Measurements from ENCODE around the gene ADGRG6. TPM values are rescaled to one million over a fixed set of nuclear protein-coding genes. Genes with fewer than 3 reads are reported as not detected.

Gene ADGRG6
- polyA plus RNA-seq, 1 donor from 2014 or later, result not detected

GRCh38 chr6:142300302-142300701, 1.5 kb upstream of the ADGRG6 start:
- Mint-ChIP-seq H3K4me3 (no peak overlapping the region), H3K4me1 (peaks cover 1 to 9% (median 6%) of the 10 kb centered on the region in 3 donors), H3K27me3 (peaks cover 19% of the 10 kb centered on the region), H3K36me3 (no peaks in the 10 kb centered on the region), H3K9me3 (peaks cover 0 to 2% (median 2%) of the 10 kb centered on the region in 3 donors), H3K27ac (no peak overlapping the region)

DNA sequence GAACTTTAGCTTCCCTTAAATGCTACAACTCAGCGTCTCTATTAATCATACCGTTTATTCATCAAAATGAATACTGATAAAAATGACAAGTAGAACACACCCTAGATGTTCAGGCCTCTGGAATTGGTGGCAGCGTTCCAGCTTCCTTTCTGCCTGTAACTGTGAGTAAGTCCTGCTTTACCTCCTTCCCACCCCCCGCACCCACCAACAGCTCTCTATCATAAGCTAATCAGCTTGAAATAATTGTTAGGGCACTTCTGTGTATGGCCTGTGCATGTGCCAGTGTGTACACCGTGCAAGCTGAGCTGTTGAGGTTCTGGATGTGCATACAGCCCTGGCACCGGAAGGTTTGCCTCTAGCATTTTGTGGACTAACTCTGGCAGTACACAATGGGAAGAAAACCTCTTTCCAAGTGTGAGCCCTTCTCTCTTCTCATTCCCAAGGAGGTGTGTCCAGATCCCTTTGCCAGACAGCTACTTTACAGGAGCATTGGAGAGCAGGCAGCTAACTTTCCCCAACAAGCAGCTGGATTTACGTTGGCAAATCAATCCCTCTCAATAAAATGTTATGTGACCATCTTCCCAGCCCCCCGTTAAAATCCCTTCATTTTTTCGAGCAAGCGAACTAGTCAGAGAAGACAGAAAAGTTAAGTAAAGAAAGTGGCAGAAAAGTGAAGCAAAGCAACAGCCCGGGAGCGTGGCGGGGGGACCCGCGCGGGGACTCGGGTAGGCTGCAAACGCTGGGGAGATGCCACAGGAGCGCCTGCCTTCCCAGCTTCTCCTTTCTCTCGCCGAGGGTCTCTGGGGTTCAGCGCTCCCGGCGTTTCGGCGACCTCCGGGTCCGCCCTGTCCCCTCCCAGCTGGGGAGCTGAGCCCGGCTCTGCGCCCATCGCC, 803 bp upstream of the ADGRG6 start:
- peaks cover 1 to 9% (median 6%) of the 10 kb centered on the region in 3 donors for H3K4me1 Mint-ChIP-seq

DNA sequence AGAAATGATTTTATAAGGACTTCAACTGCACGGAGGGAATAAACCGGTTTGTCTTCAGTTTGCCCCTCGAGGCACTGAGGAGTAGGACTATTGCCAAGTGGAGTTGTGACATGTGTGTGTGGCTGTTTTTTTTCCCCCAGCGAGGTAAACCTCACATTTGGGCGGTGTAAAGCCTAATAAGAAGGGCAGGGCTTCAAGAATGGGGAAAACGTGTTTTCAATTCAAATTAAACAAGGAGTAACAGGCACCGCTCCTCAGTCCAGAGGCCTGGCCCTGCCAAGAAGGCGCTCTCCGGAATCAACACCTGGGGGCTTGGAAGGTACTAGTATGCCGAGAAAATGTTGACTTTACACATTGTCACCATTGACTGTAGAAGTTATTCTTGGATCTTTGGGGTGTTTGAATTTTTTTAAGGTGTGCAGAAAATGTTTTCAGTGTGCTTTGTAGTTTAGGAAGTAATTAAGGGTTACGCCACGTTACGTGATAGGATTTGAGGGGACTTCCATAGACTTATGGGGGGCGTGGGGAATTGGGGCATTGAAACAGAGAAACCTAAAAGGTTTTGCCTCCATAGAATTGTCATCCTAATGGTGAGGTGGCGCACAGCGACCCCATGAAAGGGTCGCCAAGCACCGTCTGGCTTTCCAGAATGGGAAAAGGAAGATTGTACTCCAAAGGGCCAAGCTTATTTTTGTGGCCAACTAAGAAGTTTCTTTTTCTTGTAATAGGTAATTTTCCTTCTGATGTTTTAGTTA, 791 bp downstream of the ADGRG6 start:
- H3K36me3 Mint-ChIP-seq, result no peaks in the 10 kb centered on the region
- H3K9me3 Mint-ChIP-seq, result peaks cover 0 to 2% (median 2%) of the 10 kb centered on the region in 3 donors
- H3K4me3 Mint-ChIP-seq, result no peak overlapping the region
- no peak overlapping the region for H3K27ac Mint-ChIP-seq
- H3K4me1 Mint-ChIP-seq, result peaks cover 1 to 9% (median 6%) of the 10 kb centered on the region in 3 donors
- H3K27me3 Mint-ChIP-seq, result peaks cover 19% of the 10 kb centered on the region

More for the DNA sequence above, 803 bp upstream of the ADGRG6 start:
- Mint-ChIP-seq H3K27me3 (peaks cover 19% of the 10 kb centered on the region), H3K36me3 (no peaks in the 10 kb centered on the region), H3K27ac (no peak overlapping the region), H3K4me3 (peak overlapping the region in 3 of 4 donors; percentile 32 to 84 (median 51)), H3K9me3 (peaks cover 0 to 2% (median 2%) of the 10 kb centered on the region in 3 donors)

- peaks cover 1 to 9% (median 6%) of the 10 kb centered on the region in 3 donors for H3K4me1 Mint-ChIP-seq
- H3K9me3 Mint-ChIP-seq, result peaks cover 0 to 2% (median 2%) of the 10 kb centered on the region in 3 donors
- no peak overlapping the region for H3K4me3 Mint-ChIP-seq
- H3K36me3 Mint-ChIP-seq, result no peaks in the 10 kb centered on the region
- no peak overlapping the region for H3K27ac Mint-ChIP-seq
- peaks cover 19% of the 10 kb centered on the region for H3K27me3 Mint-ChIP-seq
Observed at GRCh38 chr6:142303176-142303533, 1.3 kb downstream of the ADGRG6 start.

GRCh38 chr6:142304241-142304640, 2.4 kb downstream of the ADGRG6 start:
- peaks cover 0 to 2% (median 2%) of the 10 kb centered on the region in 3 donors for H3K9me3 Mint-ChIP-seq

DNA sequence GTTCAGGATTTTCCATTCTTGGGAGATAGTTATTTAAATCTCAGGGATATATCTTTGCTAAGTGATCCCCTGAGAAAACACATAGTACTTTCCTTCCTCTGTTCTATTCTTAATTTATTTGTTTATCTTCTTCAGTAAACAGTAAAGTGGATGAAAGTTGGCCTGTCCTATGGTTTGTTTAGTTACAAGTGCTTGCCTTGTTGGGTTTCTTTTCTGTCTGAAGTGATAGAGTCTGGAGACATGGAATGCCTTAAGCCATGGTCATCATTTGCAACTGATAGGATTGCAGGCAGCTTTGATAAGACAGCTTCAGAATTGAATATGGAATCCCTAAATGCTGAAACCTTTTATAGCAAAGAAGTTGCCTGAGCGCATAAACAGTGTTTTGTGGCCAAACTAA, 4.9 kb downstream of the ADGRG6 start:
- Mint-ChIP-seq H3K9me3 (peaks cover 0 to 2% (median 0%) of the 10 kb centered on the region in 3 donors), H3K4me3 (no peak overlapping the region), H3K27ac (no peak overlapping the region), H3K4me1 (peaks cover 1 to 9% (median 3%) of the 10 kb centered on the region in 3 donors), H3K27me3 (peaks cover 17% of the 10 kb centered on the region), H3K36me3 (no peaks in the 10 kb centered on the region)

More at GRCh38 chr6:142304241-142304640, 2.4 kb downstream of the ADGRG6 start:
- Mint-ChIP-seq H3K4me3 (no peak overlapping the region), H3K4me1 (peaks cover 1 to 9% (median 6%) of the 10 kb centered on the region in 3 donors), H3K27me3 (peaks cover 21% of the 10 kb centered on the region), H3K27ac (no peak overlapping the region), H3K36me3 (no peaks in the 10 kb centered on the region)

DNA sequence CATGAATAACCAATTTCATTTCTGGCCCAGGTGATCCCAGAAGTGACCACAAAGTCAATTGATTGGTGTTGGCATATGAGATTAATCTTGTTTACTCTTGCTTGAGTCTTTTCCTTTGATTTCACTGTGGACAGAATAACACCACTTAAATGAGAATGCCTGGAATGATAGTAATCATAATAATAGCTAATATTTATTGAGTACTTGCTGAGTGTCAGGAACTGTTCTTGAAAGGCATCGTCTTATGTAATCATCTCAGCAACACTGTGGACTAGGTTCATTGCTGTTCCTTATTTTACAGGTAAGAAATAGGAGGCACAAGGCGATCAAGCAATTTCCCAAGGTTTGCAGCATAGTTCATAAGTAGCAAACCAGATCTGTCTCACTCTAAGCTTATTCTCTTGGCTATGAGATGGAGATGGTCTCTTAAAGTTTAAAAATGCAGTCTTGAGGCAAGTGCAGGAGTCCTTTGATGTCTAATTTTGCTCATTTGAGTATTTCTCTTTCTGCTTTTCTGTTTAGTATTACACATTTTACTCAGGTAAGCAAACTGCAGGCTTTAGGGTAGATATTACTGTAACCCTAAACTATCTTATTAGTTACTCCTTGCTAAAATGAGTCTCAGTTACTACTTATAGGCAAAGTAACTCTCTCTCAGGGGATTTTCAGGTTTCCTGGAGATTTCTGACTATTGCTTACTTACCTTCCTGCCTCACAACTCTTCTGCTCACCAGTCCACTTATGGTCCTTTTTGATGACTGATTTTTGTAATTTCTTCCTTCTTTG, 6.3 kb downstream of the ADGRG6 start:
- Mint-ChIP-seq H3K27ac (no peak overlapping the region), H3K4me1 (peaks cover 0 to 2% (median 0%) of the 10 kb centered on the region in 3 donors), H3K36me3 (no peaks in the 10 kb centered on the region), H3K27me3 (peaks cover 6% of the 10 kb centered on the region), H3K9me3 (no peaks in the 10 kb centered on the region), H3K4me3 (no peak overlapping the region)

DNA sequence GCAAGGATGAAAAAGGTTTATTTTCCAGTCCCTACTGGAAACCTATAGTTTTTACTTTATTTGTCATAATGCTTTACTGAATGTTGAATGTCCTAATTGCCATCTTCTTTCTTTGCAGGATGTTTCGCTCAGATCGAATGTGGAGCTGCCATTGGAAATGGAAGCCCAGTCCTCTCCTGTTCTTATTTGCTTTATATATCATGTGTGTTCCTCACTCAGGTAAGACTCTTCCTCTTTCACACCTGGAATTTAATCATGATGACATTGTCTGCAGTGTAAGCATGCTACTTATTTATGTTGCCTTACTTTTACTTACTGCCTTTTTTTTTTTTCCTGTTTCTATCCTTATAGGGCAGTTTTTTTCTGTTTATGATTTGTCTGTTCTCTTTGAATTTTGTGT, 7.6 kb downstream of the ADGRG6 start:
- Mint-ChIP-seq H3K27me3 (peaks cover 3% of the 10 kb centered on the region), H3K36me3 (no peaks in the 10 kb centered on the region), H3K9me3 (no peaks in the 10 kb centered on the region), H3K4me3 (no peak overlapping the region), H3K27ac (no peak overlapping the region), H3K4me1 (no peaks in the 10 kb centered on the region)

DNA sequence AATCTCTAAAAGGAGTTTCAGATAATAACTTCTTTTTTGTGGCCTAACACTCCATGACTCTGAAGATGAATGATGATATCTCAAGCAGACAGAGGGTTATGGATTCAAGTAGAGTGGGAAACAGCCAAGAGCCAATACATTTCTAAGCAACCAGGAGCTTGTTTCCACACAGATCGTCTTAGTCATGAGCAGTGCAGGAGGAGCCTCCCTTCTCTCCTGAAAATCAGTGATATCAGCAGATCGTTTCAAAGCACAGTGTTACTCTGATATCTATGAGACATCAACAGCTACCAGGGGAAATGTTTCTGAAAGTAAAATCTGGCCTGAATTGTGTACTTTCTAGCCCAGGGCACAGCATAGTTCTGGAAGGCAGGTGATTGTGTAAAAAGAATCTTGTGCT, 11.5 kb downstream of the ADGRG6 start:
- no peaks in the 10 kb centered on the region for H3K4me1 Mint-ChIP-seq
- no peaks in the 10 kb centered on the region for H3K36me3 Mint-ChIP-seq
- no peak overlapping the region for H3K4me3 Mint-ChIP-seq
- H3K27ac Mint-ChIP-seq, result no peak overlapping the region
- peaks cover 2% of the 10 kb centered on the region for H3K27me3 Mint-ChIP-seq
- H3K9me3 Mint-ChIP-seq, result no peaks in the 10 kb centered on the region

DNA sequence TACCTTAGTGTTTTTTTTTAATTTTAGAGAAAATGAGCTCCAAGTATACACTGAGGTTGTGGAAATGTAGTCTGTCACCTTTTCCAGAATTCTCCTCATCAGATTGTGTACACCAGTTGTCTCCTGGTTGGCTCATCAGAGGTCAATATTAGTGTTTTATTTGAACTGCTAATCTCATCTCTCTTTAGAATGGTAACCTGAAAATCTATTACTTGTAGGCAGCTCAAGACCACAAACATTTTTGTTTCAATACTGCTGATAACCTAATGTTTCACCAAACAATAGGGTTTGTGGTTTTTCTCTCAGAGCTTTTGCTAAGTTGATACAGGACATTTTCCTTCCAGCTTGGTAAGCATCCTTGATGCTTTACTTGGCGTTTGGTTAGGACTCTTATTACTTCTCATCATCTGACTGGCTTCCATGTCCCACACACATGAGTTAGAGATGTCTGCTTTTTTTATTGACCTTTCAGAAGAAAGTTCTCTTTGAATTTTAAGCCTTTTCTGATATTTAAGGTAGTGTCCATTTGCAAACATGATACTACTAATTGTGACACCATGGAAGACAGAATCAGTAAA, 15.1 kb downstream of the ADGRG6 start:
- Mint-ChIP-seq H3K4me1 (no peaks in the 10 kb centered on the region), H3K9me3 (no peaks in the 10 kb centered on the region), H3K27ac (no peak overlapping the region), H3K4me3 (no peak overlapping the region), H3K27me3 (no peaks in the 10 kb centered on the region), H3K36me3 (no peaks in the 10 kb centered on the region)

GRCh38 chr6:142318714-142319113, 16.9 kb downstream of the ADGRG6 start:
- Mint-ChIP-seq H3K27me3 (no peaks in the 10 kb centered on the region), H3K27ac (no peak overlapping the region), H3K9me3 (no peaks in the 10 kb centered on the region), H3K4me1 (no peaks in the 10 kb centered on the region), H3K36me3 (no peaks in the 10 kb centered on the region), H3K4me3 (no peak overlapping the region)

GRCh38 chr6:142320366-142320765, 18.6 kb downstream of the ADGRG6 start:
- Mint-ChIP-seq H3K27me3 (no peaks in the 10 kb centered on the region), H3K4me3 (no peak overlapping the region), H3K4me1 (no peaks in the 10 kb centered on the region), H3K27ac (no peak overlapping the region), H3K36me3 (no peaks in the 10 kb centered on the region), H3K9me3 (no peaks in the 10 kb centered on the region)

GRCh38 chr6:142321451-142321850, 19.6 kb downstream of the ADGRG6 start:
- H3K36me3 Mint-ChIP-seq, result no peaks in the 10 kb centered on the region
- H3K4me3 Mint-ChIP-seq, result no peak overlapping the region
- H3K27ac Mint-ChIP-seq, result no peak overlapping the region
- H3K27me3 Mint-ChIP-seq, result no peaks in the 10 kb centered on the region
- H3K9me3 Mint-ChIP-seq, result no peaks in the 10 kb centered on the region
- no peaks in the 10 kb centered on the region for H3K4me1 Mint-ChIP-seq

DNA sequence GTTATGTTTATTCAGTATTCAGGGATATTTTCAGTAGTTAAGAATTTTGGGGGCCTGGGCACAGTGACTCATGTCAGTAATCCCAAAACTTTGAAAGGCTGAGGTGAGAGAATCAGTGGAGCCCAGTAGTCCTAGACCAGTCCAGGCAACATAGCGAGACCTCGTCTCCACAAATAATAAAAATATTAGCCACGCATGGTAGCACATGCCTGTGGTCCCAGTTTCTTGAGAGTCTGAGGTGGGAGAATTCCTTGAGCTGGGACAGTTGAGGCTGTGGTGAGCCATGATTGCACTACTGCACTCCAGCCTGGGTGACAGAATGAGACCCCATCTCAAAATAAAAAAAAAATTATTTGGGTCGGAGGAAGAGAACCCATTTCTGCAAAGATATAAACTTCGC, 20.3 kb downstream of the ADGRG6 start:
- Mint-ChIP-seq H3K4me3 (no peak overlapping the region), H3K27ac (no peak overlapping the region), H3K27me3 (no peaks in the 10 kb centered on the region), H3K9me3 (no peaks in the 10 kb centered on the region), H3K36me3 (no peaks in the 10 kb centered on the region), H3K4me1 (no peaks in the 10 kb centered on the region)
